ENCODE results near the gene CRTC2.

CRTC2 gene

DNA sequence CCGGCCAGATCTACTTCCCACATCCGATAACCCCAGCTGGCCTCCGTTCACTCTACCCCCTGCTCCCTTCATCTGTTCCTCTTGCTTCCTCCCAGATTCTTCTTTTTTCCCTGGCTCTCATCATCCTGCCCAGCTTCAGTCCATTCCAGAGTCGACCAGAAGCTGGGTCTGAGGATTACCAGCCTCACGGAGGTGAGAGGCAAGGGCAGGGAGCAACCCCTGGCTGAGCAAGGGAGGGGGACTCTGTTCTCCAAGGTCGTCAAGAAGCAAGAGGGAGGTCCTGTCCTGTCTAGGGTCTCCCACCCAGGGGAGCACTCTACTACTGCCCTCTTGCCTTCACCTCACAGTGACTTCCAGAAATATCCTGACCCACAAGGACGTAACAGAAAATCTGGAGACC lies 15.1 kb upstream of the CRTC2 start:
- no peak for DNase-seq

DNA sequence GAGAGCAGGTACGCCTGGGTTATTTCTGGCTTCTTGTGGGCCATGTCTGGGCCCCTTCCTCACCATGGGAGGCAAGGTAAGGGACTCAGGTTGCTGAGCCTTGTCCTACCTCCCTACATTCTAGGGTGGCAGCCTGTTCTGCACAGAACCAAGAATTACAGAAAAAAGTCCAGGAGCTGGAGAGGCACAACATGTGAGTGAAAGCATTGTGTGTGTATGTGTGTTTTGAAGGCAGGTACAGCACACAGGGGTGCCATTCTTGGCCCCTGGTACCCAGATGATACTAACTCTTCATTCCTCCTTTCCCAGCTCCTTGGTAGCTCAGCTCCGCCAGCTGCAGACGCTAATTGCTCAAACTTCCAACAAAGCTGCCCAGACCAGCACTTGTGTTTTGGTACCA lies 14.7 kb upstream of the CRTC2 start:
- no peak for DNase-seq

DNA sequence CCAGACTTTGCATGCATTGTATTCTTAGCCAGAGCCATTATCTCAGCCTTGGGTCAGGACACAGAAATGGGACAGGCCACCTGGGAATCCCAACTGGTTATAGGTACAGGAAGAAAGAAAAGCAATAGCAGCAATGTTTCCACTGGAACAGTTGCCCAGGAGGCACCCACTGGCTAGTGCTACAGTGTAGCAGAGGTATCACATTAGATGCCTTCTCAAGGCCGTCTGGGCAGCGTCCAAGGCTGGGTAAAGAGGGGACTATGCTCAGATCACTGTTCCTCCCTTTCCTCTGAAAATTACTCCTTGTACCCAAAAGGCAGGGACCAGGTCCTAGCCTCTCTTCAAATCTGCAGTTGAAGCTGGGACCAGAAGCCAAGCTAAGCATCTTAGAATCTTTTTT lies 11.9 kb upstream of the CRTC2 start:
- no peak for DNase-seq

DNA sequence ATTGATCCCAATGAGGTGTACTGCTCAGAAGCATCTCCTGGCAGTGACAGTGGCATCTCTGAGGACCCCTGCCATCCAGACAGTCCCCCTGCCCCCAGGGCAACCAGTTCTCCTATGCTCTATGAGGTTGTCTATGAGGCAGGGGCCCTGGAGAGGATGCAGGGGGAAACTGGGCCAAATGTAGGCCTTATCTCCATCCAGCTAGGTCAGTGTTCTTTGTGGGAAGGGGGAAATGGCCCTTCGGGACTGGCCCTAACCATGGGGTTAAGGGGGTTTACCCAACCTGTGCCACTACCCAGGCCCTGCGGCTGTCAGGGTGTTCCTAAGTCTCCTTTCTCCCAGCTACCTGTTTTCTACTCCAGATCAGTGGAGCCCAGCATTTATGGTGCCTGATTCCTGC lies 10.6 kb upstream of the CRTC2 start:
- no peak for DNase-seq

DNA sequence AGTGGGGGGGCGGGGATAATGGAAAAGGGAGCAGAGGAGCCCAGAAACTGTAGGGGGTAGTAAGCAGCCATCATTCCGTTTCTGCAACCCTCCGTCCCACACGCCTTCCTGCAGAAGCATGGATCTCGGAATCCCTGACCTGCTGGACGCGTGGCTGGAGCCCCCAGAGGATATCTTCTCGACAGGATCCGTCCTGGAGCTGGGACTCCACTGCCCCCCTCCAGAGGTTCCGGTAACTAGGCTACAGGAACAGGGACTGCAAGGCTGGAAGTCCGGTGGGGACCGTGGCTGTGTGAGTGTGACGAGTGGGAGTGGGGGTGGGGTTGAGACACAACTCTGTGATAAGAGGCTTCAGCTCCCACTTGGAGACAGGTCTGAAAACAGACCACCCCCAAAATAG lies 10.0 kb upstream of the CRTC2 start:
- DNase-seq, result no peak

DNA sequence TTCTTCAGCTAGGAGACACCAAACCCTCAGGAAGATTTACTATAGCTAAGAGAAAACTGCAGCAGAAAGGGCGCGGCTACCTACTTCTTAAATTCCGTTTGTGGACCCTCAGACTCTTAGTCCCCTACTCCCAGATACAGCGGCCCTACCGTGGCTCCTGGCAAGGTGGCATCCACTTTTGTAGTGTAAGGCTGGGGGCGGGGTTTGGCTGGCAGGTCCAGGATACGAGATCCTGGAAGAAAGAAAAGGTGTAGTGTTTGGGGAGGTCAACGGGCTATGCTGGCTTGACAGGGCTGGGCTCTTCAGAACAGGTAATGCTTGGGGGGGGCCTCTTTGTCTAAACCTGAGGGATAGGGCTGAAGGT lies 9.6 kb upstream of the CRTC2 start:
- no peak for DNase-seq

DNA sequence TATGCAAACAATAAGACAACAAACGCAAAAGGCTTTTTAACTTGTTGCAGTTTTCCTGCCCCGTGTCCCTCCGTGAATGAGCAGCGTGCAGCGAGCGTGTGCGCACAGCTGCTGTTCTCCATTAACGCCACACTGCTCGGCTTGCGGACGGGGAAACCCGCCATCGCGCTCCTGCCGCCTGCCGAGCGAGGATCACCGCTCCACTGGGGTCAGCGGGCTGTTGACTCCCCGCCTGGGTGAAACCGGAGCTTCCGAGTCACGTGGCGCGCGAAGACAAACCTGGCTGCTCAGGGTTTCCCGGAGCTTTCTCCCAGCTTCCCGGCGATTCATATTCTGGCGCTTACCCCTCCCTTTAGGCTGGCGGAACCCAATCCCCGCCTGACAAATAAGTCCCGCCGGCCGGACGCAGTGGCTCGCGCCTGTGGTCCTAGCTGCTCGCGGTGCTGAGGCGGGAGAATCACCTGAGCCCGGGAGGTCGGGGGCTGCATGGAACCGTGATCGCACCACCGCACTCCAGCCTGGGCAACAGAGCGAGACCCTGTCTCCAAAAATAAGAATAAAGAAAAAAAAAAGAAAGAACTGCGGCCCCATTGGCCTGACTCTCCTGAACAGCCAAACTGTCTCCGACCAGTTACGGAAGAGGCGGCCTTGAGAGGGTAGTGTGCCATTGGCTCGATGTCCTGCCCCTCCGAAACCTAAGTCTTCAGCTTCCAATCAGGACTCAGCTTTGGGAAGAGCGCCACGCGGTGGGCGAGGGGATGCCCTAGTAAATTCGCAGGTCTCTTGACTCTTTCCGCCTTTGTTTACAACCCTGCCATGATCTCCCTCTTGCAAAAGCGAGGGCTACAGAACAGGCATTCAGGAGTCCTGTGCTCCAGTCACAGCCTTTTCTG lies 8.9 kb upstream of the CRTC2 start, which contains the start of gene CREB3L4:
CREB3L4 (plus strand) TSS at position 796 of the 893 bp plus-strand sequence. CDS start 624 bp downstream, outside the sequence.
- DNase-seq, result peak; percentile 76

DNA sequence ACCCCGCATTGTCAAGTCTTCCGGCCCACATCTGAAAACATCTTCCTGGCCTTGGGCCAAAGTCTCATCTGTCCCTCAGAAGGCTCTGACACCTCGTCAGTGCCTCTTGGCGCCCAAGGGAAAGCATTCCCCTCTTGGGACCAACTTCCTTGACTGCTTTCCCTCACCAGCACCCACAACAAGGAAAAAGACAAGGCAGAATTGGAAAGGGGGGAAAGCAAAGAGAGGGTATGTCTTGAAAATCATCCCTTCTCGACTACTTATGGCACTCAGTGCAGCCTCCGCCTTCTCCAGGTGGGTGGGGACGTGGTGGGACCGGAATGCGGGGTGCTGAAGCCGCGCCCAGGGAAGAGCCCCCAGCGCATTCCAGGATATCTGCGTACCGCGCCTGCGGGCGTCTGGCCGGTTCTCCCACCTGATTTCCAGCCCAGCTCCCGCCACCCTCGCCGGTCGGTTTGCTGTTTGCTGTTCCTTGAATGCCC lies 5.5 kb upstream of the CRTC2 start:
- DNase-seq, result no peak

DNA sequence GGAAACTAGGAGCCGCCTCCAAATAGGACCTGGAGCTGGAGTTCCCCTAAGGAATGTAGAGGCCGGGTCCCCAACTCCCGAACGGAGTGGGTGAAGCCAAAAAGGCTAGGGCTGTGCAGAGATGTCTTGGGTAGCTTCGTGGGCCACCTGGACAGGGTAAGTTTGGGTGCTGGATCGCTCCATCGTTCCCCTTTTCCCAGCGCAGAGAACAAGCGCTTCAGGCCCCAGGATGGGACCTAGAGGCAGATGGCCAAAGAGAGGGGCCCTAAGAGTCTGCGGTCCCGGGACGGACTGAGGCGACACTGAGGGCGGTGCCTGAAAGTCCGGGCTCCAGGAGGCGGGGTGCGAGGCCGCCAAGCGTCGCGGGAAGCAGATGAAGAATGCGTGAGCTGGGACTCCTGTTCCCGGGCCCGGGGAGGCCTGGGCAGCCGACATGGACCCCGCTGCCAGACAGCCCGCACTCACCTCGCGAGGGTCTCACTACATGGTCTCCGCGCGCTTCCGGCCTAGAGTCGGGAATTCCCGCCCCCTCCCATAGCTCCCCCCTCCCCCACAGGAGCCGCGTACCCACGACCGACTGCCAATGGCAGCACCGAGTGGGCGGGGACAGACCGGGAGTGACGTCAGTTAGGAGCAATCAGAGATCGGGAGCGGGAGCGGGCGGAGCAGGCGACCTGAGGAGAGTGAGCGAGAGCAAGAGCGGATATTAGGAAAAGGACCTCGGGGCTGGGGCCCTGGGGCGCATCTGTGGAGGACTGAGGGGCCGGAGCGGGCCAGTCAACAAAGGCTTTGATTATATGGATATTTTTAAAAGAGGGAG lies 4.8 kb upstream of the CRTC2 start, which contains the start of gene SLC39A1:
SLC39A1 (minus strand) TSS at position 508 of the 820 bp plus-strand sequence. CDS start 822 bp downstream, outside the sequence.
- peak; percentile 88 for DNase-seq

DNA sequence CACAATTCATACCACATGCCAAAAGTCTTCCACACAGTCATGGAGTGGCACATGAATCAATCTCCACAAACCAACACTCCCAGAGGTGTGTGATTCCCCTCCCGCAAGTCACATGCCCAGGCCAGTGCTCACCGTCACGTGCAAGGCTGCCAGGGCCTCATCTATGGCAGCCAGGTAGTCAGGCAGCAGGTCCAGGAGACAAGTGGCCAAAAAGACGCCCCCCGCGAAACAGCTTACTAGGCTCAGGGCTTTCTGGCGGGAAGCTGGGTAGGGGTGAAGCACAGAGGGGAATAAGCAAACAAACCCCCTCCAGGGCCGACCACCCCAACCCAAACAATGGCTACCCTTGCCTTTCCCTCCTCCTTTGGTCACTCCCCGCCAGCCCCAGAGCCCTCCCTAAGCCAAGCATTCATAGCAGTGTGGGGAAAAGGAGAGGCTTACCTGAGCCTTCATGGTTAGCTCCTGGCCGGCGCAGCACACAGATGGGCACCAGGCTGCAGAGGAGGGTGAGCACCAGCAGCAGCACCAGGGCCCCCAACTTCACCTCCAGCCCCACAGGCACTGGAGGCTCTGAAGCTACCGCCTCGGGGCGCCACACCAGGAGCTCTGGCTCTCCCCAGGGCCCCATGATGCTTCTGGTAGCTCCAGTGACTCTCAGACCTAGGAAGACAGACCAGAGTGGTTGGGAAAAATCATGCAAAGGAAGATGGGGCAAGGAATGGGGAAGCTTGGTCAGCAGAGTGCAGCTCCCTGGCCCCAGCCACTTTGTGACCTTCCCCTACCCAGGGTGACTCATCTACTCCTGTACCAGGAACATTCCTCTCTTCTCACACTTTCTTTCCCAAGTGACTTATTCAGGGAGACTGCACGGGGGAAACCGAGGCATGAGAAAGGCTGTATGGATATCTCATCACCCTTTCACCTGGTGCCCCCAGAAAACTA lies 3.9 kb upstream of the CRTC2 start:
- no peak for DNase-seq

DNA sequence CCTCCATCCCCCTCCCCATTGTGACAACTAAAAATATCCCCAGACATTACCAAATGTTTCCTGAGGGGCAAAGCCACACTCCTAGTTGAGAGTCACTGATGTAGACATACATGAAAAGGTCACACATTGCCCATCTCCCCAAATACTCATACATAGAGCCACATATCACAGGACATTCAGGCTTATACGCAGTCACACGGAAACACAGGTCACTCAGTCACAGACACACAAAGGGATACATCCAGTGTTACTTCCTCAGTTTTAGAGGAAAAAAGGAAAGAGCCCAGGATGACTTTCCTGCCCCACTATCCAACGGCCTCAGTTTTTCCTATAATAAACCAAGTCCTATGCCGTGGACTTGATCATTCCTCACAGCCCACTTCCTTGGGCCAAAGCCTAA lies 3.0 kb upstream of the CRTC2 start:
- DNase-seq, result no peak

DNA sequence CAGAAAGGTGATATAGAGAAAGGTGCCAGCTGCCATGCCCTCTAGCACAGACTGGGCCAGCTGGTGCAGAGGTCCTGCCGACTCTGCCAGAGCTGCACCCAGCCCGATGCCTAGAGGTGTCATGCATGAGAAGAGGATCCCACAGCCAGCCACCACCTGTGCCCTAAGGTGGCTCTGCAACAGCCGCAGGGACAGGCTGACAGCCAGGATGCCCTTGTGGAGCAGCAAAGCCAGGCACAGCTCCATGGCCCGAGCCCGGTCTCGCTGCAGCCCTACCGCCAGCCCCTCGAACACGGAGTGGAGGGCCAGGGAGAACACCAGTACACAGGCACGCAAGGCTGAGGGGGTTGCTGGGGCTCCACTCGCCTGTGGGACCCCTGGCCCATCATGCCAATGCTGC lies 1.8 kb upstream of the CRTC2 start:
- DNase-seq, result no peak

DNA sequence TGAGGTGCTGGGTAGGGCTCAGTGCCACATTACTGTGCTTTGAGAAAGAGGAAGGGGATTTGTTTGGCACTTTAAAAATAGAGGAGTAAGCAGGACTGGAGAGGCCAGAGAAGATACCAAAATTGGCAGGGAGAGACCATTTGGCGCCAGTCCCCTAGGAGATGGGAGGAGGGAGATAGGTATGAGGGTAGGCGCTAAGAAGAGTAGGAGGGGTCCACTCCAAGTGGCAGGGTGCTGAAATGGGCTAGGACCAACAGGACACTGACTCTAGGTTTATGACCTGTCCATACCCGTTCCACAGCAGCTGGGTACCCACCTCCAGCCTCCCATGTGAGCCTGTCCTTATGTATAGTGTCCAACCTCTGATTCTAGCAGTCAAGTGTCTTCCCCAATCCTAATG lies 1.0 kb upstream of the CRTC2 start:
- DNase-seq, result no peak

DNA sequence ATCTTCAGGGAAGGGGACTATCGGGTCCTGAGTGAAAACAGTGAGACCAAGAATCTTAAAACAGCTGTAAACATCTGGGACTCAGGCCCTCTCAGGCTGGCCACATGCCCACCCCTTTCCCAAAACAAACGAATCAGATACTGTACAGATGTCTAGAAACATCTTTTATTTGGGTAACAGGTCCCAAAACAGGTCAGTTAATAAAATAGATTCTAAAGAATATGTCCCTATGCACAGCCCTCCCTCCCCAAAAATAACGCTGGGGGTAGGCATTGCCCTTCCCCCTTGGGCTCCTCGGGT lies 499 bp upstream of the CRTC2 start:
- DNase-seq, result no peak

DNA sequence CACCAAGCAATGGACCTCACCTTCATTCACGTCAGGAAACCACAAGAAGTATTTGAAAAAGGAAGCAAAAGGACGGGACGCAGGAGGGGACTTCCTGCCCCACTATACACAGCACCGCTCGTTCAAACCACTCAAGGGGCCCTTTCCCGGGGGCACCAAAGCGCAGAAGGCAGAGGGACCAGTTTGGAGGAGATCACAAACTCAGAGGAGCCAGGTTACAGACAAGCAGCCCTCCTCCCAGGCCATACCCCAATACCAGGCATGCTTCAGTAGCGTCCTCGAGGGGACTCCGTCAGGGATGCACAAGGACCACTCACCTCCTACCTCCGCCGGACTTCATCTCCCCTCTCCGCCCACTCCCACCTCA lies 685 bp downstream of the CRTC2 start:
- peak; percentile 30 for DNase-seq

DNA sequence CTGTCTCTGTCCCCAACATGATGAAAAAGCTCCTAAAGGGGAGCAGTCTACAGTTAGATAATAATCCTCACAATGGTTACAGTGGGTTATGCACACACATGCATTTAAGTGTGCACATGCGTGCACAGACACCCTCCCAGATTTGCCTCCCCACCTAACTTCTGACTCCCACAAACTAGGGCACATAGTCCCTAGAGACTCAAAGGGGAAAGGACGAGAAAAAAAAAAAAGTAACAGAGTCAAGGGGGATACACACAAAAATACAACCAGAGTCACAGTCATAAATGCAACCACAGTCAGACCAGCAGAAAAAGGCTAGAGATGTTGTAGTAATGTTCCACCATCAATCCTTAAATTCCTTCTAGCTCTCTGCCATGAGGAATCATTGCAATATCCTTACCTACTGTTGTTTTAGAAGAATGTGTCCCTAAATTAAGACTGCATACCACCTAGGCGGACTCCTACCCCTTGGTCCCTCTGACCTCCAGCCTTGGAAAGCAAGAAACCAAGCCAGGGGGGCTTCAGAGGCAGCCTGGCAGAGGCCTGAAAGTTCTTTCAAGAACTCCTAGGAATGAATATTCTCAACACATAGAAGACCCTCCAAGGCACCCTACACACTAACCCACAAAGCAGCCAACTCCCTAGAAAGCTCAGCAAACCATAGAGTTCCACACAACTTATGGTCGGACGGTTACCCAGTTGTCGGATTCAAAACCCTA lies 1.3 kb downstream of the CRTC2 start:
- DNase-seq, result no peak

DNA sequence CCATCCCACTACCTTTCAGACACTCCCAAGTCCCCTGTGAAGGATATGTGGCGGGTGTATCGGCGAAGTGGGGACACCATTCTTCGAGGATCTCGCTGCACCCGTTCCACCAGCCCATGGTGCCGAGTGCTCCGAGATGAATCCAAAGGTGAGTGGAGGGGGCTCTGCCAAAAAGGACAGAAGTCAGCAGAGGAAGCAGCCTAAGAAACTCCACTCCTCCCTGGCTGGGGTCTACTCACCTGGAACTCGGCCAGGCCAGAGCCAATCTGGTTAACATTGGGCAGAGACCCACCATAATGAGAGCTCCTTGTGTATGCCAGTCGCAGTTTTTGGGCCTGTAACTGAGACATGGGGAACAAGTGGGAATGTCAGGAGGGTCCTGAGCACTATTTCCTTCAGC lies 3.6 kb downstream of the CRTC2 start:
- DNase-seq, result no peak

DNA sequence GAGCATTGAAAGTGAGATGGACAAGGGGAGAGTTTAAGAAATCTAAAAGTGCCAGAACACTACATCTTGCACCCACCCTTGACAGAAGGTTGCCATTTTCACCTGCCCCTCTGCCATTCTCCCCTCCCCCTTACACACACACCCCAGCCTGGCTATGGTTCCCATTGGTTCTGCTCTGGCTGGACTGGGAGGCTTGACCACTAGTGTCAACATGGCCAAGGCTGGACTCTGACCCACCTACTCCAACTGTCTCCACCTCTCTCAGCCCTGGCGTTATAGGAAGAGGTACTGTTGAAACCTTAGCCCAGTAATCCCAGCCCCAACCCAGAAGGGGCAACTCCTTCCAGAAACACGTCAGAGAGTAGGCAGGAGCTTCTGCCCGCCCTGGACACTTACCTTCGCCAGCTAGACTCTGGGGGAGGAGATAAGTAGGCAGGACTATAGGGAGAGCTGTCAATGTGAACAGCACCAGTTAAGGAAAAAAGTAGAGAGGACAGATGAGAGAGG lies 4.5 kb downstream of the CRTC2 start:
- no peak for DNase-seq

DNA sequence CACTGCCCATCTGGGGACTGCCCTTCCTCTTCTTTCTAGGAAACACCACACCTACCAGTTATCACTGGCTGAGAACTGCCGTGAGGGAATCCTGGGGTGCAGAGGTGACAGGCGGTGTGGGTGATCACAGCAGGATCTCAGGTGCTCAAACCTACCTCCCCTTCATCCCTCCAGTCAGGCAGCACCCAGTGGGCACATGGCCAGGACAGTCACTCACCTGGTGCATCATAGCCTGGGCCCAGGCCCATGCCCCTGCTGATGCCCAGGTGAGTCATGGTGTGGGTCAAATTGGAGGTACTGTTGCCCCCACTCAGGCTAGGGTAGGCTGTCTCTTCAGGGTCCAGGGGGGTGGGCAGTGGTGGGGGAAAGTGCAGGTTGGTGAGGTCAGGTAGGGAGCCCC lies 6.6 kb downstream of the CRTC2 start:
- DNase-seq, result no peak

DNA sequence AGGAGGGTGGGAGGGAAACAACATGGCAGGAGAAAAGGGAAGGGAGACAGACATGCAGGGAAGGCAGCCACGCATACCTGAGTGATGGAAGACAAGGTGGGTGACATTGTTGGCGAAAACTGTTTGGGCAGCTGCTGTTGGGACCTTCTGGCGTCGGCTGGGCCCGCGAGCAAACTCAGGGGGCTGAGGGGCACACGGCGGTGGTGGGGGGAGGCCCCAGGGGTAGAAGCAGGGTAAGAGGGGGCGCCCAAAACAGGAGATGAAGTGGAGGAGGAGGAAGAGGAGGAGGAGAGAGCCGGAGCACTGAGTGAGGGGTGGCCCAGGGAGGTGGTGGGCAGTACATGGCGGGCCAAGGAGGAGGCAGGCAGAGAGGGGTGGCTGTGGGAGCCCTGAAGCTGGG lies 7.2 kb downstream of the CRTC2 start:
- no peak for DNase-seq

DNA sequence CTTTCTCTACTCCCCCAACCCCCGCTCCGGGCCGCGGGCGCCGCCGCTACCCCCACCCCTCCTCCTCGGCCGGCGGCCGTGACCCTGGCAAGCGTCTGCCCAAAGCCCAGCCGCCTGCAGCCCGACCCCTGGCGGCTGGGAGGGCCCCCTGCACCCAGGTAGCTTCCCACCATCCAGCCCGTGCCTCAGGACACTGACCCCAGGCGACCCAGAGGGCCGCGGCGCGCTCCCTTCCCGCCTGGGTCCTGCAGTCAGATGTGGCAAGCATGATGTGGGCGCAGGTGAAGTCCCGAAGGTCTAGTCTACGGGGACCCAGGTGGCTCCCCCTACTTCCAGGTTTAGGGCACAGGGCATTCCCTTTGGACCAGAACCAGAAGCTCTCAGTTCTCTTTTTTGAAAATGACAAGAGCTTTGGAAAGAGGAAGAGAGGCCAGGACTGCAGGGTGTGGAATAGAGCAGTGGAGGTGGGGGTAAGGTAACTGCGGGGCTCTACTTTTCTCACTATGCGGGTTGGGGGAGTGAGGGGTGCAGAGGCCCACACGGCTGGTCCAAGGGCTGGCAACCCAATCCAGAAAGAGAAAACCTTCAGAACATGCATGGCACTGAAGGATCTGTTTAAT lies 11.7 kb downstream of the CRTC2 start, which contains the start of gene DENND4B:
DENND4B (minus strand) TSS at position 97 of the 620 bp plus-strand sequence. CDS start 2,344 bp downstream, outside the sequence.
- DNase-seq, result peak; percentile 60
